Activated gamma-delta T cell treated with anti-CD3 and anti-CD28 coated beads, Interleukin-2, amount 50 U/mL, for 16 hours (primary cell): ENCODE data around the gene TTBK1.

Experiments
- DNase-seq: peaks from one replicate; pipeline ENCODE4 v3.0.0-alpha.2; 2020; ENCODE audit warnings: low read depth

TTBK1 gene

DNA sequence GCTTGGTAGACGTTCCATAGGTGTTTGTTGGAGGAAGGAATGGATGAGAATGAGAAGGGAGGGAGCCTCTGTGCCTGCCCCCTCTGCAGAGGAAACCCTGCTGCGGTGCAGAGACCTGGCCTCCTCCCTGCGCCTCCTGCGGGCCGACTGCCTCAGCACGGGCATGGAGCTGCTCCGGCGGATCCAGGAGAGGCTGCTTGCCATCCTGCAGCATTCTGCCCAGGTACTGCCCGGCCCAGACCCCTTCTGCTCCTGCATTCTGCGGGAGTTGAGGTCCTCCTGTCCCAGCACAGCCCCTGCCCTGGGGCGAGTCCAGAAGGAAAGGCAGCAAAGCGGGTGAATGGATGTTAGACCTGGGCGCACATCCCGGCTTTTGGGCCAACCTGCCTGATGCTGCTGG is 20.1 kb upstream of the TTBK1 start:
- DNase-seq, result no peak

DNA sequence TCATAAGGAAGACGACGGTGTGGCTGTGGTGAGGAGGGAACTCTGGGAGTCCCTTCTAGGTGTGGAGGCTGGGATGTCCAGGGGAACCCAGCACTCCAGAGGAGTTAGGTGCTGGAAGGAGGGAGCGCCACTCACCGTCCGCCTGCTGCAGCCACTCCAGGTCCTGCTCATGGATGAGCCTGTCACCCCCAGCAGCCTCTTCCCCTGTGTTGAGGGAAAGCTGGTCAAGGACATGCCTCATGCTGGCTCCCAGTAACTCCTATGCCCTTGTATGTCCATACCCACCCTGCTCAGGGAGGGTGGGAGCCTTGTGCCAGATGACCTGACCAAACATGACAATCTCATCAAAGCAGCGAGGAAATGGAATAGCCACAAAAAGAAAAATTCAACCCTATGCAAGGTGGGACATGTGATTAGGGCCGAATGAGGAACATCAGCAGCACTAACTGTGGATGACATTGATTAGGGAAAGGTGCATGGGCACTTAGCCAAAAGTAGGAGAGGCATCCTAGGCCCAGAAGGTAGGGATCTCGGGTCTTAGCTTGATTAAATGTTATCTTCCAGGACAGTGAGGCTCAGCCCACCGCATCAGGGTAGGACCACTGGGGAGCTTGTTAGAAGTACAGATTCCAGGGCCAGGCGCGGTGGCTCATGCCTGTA is 17.0 kb upstream of the TTBK1 start:
- DNase-seq, result no peak

DNA sequence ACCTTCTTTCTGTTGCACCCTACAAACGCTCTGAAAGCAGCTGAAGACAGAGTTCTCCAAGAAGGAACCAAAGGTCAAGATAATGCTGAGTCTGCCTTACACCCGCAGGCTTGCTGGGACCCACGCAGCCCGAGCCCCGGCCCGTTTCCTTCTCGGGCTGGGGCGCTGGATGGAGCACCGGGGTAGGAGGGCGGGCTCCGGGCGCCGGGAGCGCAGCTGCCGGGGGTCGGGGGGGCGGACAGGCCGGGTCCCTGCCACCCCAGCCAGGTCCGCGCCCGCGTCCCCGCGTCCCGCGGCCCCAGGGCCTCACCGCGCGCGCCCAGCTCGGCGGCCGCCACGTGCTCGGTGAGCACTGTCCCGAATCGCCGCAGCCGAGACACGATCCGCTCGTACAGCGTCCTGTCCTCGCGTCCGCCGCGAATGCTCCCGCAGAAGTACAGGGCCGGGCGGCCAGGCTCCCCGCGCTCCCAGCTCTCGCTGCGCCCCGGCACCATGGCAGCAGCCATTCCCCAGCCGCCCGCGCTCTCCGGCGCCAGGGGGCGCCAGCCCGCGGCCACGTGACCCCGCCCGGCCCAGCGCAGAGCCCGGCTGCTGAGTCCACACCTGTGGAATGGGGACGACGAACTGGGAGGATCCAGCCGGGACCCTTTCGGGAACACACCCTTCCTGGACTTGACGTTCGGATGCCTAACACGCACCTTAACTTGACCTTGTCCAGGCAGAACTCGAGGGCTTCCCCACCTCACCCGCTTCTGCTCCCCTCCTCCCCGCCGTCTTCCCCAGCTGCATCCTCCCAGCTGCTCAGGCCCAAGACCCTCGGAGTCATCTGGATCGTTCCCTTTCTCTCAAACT is 14.1 kb upstream of the TTBK1 start, which contains the start of gene DNPH1:
TSS of gene DNPH1 (minus strand) at position 531 of the 852 bp plus-strand sequence. CDS start at position 506, 25 bp downstream.
- DNase-seq, result peak; percentile 69

DNA sequence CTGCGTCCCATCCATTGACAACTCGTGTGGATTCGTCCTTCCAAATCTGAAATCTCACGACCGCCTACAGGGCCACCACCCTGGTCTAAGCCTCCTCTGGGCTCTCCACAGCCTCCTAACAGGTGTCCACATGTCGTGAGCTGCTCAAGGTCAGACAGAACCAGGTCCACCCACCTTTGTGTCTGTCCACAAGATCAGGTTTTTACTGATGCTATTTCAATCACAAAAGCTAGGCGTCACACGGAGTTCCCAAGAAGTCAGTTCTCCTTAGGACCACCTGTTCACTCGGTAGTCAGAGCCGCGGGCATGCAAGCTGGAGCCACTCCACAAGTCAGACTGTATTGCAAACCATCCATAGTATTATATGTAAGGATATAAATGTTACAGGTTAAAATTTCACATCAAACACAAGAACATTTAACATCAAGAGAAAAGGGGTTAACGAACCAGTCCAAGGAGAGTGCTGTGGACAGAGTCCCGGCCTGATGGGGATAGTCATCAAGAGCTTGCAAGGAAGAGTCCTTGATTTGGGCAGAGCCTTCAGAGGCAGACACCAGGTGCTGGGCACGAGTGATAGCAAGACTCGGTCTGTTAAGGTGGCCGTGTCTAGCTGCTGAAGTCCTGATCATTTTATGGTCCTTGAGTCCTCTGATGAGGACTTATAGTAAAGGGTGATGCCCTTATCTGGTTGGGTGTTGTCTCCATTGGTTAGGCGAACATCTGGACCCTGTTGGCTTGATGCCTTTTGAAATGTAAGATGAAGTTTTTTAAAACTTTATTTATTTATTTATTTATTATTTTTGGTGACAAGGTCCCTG is 13.3 kb upstream of the TTBK1 start:
- DNase-seq, result no peak

DNA sequence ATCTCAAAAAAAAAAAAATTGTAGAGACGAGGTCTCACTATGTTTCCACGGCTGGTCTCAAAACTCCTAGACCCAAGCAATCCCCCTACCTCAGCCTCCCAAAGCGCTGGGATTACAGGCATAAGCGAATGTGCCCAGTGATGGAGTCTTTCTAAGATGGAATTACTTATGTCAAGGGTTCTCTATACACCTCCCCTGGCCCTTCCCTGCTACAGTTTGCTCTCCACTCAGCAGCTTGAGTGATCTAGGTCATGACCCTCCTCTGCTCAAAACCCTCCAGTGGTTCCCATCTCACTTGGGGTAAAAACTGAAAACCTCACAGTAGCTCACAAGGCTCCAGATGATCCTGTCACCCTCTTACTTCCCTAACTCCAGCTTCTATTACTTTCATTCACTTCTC is 12.2 kb upstream of the TTBK1 start:
- DNase-seq, result no peak

DNA sequence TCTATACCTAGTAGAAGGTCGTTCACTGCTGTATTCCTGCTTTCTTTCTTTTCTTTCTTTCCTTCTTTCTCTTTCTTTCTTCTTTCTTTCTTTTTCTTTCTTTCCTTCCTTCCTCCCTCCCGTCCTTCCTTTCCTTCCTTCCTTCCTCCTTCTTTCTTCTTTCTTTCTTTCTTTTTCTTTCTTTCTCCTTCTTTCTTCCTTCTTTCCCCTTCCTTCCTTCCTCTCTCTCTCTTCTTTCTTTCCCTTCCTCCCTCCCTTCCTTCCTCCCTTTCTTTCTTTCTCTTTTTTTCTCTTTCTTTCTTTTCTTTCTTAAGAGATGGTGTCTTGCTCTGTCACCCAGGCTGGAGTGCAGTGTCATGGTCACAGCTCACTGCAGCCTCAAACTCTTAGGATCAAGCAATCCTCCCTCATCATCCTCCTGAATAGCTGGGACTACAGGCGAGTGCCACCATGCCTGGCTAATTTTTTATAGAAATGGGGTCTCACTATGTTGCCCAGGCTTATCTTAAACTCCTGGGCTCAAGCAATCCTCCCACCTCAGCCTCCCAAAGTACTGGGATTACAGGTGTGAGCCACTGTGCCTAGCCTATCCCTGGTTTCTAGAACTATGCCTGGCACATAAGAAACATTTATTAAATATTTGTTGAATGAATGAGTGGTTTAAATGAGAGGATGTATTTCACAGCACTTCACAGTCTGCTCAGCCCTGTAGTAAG is 11.4 kb upstream of the TTBK1 start:
- DNase-seq, result no peak

DNA sequence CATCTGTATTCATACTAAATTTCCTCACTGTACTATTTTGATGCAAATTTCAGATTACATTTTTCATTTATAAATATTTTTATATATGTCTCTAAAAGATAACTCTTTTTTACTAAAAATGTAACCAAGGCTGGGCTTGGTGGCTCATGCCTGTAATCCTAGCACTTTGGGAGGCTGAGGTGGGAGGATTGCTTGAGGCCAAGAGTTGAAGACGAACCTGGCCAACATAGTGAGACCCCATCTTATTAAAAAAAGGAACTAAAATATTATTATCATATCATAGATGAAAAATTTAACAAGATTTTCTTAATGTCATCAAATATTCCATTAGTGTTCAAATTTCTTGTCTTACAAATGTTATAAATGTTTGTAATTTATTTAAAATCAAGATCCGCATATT is 7.4 kb upstream of the TTBK1 start:
- no peak for DNase-seq

DNA sequence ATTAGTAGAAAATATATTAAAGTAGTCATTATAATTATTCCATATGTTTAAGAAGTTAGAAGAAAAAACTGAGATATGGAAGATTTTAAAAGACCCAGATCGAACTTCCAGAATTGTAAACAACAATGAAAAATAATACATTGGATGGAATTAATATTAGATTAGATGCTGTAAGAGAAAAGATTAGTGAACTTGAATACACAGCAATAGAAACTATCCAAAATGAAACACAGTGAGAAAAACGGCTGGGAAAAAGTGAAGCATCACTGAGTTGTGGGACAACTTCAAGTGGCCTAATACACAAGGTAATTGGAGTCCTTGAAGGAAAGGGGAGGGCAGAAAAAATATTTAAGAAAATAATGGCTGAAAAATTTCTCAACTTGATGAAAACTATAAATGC is 4.2 kb upstream of the TTBK1 start:
- DNase-seq, result no peak

DNA sequence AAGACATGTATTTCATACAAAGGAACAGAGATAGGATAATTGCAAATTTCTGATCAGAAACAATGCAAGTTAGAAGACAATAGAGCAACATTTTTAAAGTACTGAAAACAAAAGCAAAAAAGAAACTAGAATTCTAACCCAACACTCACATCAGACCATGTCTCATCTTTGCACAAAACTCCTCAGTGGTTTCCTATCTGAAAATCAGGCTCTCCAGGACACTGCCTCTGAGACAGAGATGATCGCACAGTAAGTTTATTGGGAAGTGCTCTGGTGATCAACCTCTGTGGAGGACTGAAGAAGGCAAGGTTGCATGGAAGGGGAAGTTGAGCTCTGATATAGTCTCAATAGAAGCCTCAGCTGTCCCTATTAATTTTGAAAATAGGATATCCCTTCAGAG is 2.3 kb upstream of the TTBK1 start:
- DNase-seq, result no peak

DNA sequence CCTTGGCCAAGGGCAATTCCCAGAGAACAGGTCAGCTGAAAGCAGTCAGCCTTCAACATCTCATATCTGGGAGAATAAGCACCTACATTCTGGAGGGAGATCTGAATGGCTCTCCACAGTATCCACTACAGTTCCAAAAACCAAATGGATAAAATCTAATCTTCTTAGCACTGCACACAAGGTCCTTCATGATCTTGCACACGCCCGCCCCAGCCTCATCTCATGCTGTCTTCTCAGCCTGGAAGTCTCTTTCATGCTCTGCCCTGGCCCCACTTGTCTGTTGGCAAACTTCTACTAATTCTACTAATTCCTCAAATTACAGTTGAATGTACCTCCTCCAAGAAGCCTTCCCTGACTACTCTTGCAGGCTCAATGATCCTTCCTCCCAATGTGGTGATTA is 1.8 kb upstream of the TTBK1 start:
- no peak for DNase-seq

DNA sequence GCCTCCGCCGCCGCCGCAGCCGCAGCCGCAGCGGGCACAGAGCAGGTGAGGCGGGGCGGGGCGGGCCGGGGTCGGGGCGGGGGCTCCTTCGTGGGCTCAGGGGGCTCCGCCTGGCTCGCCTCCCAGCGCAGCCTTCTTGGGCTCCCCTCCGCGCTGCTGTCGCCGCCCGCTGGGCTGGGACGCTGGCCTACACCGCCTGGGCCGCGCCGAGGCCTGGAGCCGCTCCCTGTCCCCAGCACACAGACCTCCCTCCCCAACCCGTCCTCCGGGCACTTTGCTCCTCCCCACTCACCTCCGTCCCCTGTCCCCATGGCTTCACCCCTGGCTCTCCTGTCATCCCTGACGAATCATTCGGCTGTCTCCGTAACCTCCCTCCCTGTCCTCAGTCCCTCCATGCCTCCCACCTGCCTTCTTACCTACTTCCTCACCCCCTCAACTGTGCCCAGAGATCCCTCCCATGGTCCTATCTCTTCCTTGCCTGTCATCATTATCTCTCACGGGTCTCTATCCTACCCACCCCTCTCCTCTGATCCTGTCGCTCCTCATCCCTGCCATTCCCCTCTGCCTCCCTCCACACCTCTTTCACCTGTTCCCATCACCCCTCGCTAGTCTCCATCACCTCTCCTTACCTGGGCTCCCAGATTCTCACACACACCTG is 512 bp downstream of the TTBK1 start:
- no peak for DNase-seq

DNA sequence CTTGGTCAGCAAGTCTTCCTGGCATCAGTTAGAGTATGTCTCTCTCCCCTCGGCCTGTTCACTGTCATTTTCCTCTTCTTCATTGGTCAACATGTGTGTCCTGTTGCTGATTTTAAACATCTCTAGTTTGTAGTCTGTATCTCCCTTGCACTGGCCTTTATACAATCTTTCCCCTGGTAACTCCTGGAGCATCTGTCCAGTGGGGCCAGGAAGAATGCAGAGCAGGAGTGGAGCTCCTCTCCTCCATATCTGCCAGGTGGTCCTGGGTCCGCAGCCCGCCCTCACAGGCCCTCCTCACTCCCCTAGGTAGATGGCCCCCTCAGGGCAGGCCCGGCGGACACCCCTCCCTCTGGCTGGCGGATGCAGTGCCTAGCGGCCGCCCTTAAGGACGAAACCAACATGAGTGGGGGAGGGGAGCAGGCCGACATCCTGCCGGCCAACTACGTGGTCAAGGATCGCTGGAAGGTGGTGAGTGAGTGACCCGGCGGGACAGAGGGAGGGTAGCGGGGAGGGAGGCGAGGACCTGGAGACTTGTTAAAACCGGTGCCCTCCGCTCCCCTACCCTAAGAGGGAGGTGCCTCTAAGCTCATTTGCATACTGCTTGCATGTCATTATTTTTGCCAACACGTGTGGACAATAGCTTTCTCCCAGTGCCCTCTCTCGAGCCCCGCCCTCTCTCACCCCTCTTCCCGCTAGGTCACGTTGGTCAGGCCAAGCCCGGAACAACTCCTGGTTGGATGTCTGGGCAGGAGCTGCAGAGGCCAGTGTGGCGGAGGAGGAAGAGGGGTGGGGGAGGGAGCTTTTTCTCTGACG is 3.2 kb downstream of the TTBK1 start:
- no peak for DNase-seq

DNA sequence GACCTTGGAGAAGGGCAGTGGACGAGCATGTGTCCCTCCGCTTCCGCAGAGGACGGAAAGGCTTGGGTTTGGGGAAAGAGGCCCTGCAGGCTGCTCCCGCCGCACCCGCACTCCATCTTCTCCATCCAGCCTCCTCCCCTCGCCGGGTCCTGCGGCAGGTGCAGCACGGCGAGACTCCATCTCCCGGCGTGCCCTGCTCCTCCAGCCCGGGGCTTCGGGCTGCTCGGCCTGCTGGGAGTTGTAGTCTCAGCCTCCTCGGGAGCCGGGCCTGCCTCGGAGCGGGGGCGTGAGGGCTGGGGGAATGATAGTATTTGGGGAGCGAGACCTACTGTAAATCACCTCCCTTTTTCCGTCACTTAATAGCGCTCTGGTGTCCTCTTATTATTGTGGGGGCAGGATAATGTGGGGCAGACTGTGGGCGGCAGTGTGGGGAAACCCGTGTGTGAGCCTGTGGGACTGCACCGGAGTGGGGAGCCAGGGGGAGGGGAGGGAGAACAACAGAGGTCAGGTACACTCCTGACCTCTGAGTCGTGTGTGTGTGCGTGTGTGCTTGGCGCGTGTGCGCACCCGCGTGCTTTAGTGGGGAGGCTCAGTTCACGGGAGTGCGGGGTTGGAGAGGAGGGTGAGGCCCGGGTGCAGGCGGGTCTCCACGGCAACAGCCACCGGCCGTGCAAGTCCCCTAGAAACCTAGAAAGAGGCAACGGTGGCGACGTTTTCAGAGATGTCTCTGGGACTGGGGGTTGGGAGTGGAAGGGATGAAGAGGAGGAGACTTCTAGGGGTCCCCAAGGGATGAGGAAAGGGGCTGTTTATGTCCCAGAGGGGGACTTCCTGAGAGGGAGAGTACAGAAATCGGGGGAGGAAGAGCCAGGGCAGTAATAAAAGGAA is 4.1 kb downstream of the TTBK1 start:
- DNase-seq, result peak; percentile 58

DNA sequence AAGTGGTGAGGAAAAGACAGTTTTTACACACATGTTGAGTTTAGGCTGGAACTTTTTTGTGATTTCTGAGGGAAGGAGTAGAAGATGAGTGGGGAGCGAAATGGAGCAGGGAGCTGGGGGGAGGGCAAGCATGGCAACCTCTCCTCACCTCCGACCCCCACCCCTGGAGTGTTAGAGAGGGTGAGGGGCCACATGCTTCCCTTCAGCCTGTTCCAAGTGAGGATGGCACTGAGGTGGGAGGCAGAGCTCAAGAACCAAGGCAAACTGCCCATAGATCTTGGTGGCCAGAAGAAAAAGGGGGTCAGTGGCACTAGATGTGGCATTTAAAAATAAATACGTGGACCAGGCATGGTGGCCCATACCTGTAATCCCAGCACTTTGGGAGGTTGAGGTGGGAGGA is 4.8 kb downstream of the TTBK1 start:
- DNase-seq, result no peak

DNA sequence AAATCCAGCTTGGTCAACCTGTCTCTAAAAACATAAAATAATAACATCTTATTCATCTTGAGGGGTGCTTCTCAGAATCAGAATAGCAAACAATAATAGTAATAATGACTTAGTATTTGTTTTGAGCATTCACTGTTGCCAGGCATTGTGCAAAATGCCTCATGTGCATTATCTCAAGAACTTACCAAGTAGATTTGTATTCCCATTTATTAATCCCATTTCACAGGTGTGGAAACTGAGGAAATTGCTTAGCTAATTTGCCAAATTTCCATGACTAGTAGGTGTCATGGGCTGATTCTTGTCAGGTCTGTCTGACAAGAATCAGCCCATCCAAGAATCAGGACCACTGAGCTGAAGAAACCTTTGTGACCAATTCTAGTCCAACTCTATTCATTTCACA is 5.5 kb downstream of the TTBK1 start:
- DNase-seq, result no peak

DNA sequence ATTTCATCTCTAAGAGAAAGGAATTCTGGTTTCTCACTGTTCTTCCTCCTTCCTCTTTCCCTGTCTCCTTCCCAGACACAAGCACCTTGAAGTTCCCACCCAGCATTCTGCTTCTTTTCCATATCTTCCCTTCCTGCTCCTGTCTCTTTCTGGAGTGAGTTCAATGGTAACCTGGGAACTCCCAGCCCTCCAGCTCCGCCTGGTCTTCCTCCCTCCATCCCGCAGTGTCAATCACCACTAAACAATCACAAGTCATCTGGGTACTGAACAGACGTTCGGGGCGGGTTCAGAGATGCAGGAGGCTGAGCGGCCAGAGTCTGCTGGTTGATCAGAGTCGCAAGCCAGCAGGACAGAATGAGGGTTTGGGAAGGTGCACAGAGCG is 7.7 kb downstream of the TTBK1 start:
- no peak for DNase-seq

DNA sequence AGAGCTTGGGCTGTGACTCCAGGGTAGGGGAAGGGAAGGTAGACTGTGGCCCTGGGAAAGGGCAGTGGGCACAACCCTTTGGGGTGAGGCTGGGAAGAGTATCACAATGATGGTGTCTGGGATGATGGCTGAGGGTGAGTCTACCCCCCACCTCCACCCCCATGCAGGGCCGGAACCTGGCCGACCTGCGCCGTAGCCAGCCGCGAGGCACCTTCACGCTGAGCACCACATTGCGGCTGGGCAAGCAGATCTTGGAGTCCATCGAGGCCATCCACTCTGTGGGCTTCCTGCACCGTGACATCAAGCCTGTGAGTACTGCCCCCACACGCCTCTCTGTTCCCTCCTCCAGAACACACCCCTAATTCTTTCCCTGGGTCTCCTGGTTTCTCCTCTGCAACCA is 10.1 kb downstream of the TTBK1 start:
- no peak for DNase-seq

DNA sequence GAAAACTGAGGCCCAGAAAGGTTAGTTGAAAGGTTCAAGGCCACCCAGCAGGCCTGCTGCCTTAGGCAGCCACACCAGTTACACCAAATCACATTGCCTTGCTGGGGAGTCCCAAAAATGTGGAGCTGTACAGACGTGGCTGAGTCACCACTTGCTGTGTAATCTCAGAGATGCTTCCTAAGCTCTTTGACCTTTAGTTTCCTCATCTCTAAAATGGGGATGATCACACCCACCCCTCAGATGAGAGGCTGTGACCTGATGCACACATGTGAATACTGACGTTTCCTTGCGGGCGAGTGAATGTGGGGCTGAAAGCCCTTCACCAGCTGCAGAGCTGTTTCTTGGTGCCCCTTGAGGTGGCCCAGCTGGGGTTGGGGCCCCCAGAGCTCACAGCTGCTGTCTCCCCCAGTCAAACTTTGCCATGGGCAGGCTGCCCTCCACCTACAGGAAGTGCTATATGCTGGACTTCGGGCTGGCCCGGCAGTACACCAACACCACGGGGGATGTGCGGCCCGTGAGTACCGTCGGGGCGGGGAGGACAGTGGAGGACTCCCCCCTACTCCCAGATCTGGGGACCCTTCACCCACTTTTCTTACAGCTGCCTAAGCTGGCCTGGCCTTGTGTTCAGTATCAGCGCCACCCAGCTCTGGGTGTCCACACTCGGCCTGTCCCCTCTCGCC is 11.0 kb downstream of the TTBK1 start:
- DNase-seq, result no peak

DNA sequence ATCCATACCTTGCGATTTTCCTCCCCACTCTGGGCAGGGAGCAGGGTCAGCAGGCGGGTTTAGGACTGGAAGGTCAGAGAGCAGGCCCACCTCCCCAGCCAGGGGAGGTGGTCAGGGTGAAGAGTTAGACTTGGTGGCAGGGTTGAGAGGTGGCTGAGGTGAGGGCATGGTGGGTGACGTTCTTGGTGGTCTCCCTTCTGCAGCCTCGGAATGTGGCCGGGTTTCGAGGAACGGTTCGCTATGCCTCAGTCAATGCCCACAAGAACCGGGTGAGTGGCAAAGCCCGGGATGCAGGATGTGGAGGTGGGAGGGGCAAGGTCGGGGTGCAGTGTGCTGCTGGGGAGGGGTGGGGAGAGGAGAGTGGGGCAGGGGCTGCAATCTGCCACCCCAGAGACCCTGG is 11.6 kb downstream of the TTBK1 start:
- DNase-seq, result no peak
